Astrocyte of the spinal cord (primary cell): ENCODE data around the gene SUV39H2.
"Not testable (repeated sequence)": the region's sequence is repeated elsewhere in the genome, so short reads cannot be mapped to it uniquely, and the experiment has no call there.

Source experiments
- DNase-seq: peaks from one replicate; pipeline ENCODE4 v3.0.0; 2011; ENCODE audit warnings: low read depth, low spot score
- H3K4me3 ChIP-seq: 2 replicates; pipeline ENCODE4 v1.5.1; 2011; ENCODE audit warnings: low read depth, mild to moderate bottlenecking, low read length, moderate library complexity
- CTCF ChIP-seq: IDR thresholded peaks from 2 replicates; pipeline ENCODE4 v1.5.1; 2012; ENCODE audit warnings: low read depth, mild to moderate bottlenecking, low read length, inconsistent platforms
- in situ Hi-C: cut with HindIII; loops from 2 replicates; pipeline ENCODE4 v1.10.0; 2017; ENCODE audit warnings: low sequenced_read_pairs

Gene SUV39H2

DNA sequence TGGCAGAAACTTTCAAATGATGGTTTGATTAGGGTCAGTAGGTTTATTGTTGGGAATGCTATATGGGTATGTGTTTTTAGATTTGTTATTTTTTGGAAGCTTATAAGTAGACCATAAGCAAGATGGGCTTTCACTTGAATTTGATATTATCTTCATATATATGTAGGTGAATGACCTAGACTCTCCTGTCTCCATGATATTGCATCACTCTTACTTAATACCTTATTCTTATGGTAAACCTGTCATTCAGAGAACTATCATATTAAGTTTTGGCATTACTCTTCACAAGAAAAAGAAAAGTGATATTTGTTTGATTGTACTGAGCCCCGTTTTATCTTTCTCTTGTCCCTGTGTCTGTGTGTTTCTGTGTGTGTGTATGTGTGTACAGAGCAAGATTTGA, 23.2 kb upstream of the SUV39H2 start:
- DNase-seq = no peak
- in situ Hi-C loops = no loop called here
- no peak for TF ChIP-seq CTCF
- H3K4me3 ChIP-seq = no peak overlapping the region

- no peak for TF ChIP-seq CTCF
- DNase-seq = no peak
- no peak overlapping the region for H3K4me3 ChIP-seq
- in situ Hi-C loops = no loop called here
Measured at GRCh38 chr10:14858338-14858960, 20.2 kb upstream of the SUV39H2 start.

GRCh38 chr10:14859043-14859442, 19.6 kb upstream of the SUV39H2 start:
- in situ Hi-C loops = no loop called here
- DNase-seq = no peak
- no peak overlapping the region for H3K4me3 ChIP-seq
- no peak for TF ChIP-seq CTCF

DNA sequence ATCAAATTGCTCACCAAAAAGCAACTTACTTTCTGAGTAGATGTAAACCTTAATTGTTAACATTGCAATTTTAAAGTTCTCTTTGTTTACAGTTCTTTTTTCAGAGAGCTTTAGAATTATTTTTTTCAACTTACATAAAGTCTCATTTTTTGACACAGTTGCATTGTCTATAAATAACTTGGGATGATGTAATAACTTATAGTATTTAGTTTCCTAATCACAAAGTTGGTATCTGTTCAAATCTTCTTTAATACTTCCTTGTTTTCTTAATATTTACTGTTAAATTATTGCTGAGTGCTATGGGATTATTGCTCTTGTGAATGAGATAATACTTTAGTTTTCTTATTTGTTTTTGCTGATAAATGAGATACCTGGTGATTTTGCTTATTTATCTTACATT, 18.9 kb upstream of the SUV39H2 start:
- in situ Hi-C loops = no loop called here
- TF ChIP-seq CTCF = no peak
- no peak for DNase-seq
- no peak overlapping the region for H3K4me3 ChIP-seq

- DNase-seq = no peak
- TF ChIP-seq CTCF = no peak
- in situ Hi-C loops = no loop called here
- H3K4me3 ChIP-seq = no peak overlapping the region
Measured at GRCh38 chr10:14860791-14861190, 17.9 kb upstream of the SUV39H2 start.

DNA sequence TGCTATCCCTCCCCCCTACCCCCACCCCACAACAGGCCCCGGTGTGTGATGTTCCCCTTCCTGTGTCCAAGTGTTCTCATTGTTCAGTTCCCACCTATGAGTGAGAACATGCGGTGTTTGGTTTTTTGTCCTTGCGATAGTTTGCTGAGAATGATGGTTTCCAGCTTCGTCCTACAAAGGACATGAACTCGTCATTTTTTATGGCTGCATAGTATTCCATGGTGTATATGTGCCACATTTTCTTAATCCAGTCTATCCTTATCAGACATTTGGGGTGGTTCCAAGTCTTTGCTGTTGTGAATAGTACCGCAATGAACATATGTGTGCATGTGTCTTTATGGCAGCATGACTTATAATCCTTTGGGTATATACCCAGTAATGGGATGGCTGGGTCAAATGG, 14.2 kb upstream of the SUV39H2 start:
- H3K4me3 ChIP-seq, DNase-seq, in situ Hi-C loops: not testable (repeated sequence)

- DNase-seq, H3K4me3 ChIP-seq, in situ Hi-C loops: not testable (repeated sequence)
Measured at GRCh38 chr10:14864871-14865270, 13.8 kb upstream of the SUV39H2 start.
